GM12878 (cell line): ENCODE results near the gene SLC19A3.

Experiments
- CTCF ChIP-seq, 3 experiments: IDR thresholded peaks in 2 of 3; conservative IDR thresholded peaks in 1 of 3; 2 replicates each; pipeline ENCODE4 v1.5.1; 2011; ENCODE audit warnings: low read depth in 3 of 3, low read length in 3 of 3, mild to moderate bottlenecking in 3 of 3, control low read depth in 2 of 3, moderate library complexity in 2 of 3, inconsistent platforms in 1 of 3, mixed read lengths in 1 of 3; ENCODE audit not compliant: control insufficient read depth in 2 of 3, insufficient read depth in 1 of 3; ENCODE audit errors: extremely low read depth in 1 of 3
- EP300 ChIP-seq, 2 experiments: fragments of 150-350 bp in 1 of 2; IDR thresholded peaks; 2 replicates each; pipeline ENCODE4 v1.6.1; 2011 to 2012; ENCODE audit warnings: low read depth in 2 of 2, low read length in 2 of 2, borderline replicate concordance in 1 of 2, improper control_type of control experiment in 1 of 2, inconsistent platforms in 1 of 2; ENCODE audit not compliant: control insufficient read depth in 1 of 2
- HDAC6 ChIP-seq: fragments of 200-600 bp; sonication (generic); IDR thresholded peaks from one replicate; pipeline ENCODE4 v1.8.0; 2017; ENCODE audit warnings: antibody characterized with exemption; ENCODE audit not compliant: unreplicated experiment
- MXI1 ChIP-seq: fragments of 150-350 bp; IDR thresholded peaks from 2 replicates; pipeline ENCODE4 v1.6.1; 2011; ENCODE audit warnings: low read depth, mild to moderate bottlenecking, inconsistent platforms, low read length, improper control_type of control experiment
- NFYA ChIP-seq: IDR thresholded peaks from 2 replicates; pipeline ENCODE4 v1.6.1; 2011; ENCODE audit warnings: low read depth, mild to moderate bottlenecking, low read length, improper control_type of control experiment, borderline replicate concordance
- RFX5 ChIP-seq: IDR thresholded peaks from 2 replicates; pipeline ENCODE4 v1.6.1; 2011; ENCODE audit warnings: low read depth, low read length, improper control_type of control experiment
- SMC3 ChIP-seq: IDR thresholded peaks from 2 replicates; pipeline ENCODE4 v1.6.1; 2011; ENCODE audit warnings: low read length, improper control_type of control experiment, borderline replicate concordance
- SP1 ChIP-seq: IDR thresholded peaks from one replicate; pipeline ENCODE4 v1.6.1; 2011; ENCODE audit warnings: low read depth, low read length
- SREBF1 ChIP-seq: IDR thresholded peaks from 2 replicates; pipeline ENCODE4 v1.6.1; 2012; ENCODE audit warnings: mild to moderate bottlenecking, low read length
- STAT3 ChIP-seq: IDR thresholded peaks from 2 replicates; pipeline ENCODE4 v1.6.1; 2011; ENCODE audit warnings: low read depth, low read length, improper control_type of control experiment
- YY1 ChIP-seq: IDR thresholded peaks from 2 replicates; pipeline ENCODE4 v1.6.1; 2011; ENCODE audit warnings: low read depth, mild to moderate bottlenecking, low read length
- ZBTB33 ChIP-seq: fragments of 450-650 bp; IDR thresholded peaks from 2 replicates; pipeline ENCODE4 v1.6.1; 2017; ENCODE audit warnings: mild to moderate bottlenecking

GRCh38 chr2:227696990-227697679 lies 20.7 kb downstream of the SLC19A3 start:
- no peak for TF ChIP-seq RFX5
- no peak for TF ChIP-seq CTCF (IDR thresholded peaks at IDR 0.05 in 2 of 3, conservative IDR thresholded peaks at IDR 0.05 in 1 of 3; ENCODE audit: control insufficient read depth in 2 of 3, extremely low read depth in 1 of 3, insufficient read depth in 1 of 3, low read depth in 3 of 3, low read length in 3 of 3)
- TF ChIP-seq SP1 = no peak
- no peak for TF ChIP-seq HDAC6
- TF ChIP-seq ZBTB33 = no peak
- TF ChIP-seq SREBF1 = no peak
- TF ChIP-seq SMC3 = no peak
- TF ChIP-seq MXI1 = no peak
- TF ChIP-seq NFYA = no peak
- TF ChIP-seq STAT3 = no peak
- TF ChIP-seq EP300 (IDR thresholded peaks at IDR 0.05; ENCODE audit: borderline replicate concordance in 1 of 2, control insufficient read depth in 1 of 2, low read depth in 2 of 2, low read length in 2 of 2) = no peak
- TF ChIP-seq YY1 = no peak
